ENCODE results near the gene LRRFIP1. TPM values are rescaled to one million over a fixed set of nuclear protein-coding genes. Genes with fewer than 3 reads are reported as not detected.

LRRFIP1 gene
- total RNA-seq, 1 donor from 2014 or later = 33.6 TPM

- DNase-seq (ENCODE audit: low spot score) (no peak), ATAC-seq (peak; percentile 53)
These were observed 190.7 kb downstream of the LRRFIP1 start for GRCh38 chr2:237818066-237818473.

GRCh38 chr2:237819231-237819630 is 191.8 kb downstream of the LRRFIP1 start:
- DNase-seq (ENCODE audit: low spot score) (no peak), ATAC-seq (no peak)

- no peak for DNase-seq (ENCODE audit: low spot score)
- no peak for ATAC-seq
These were observed 193.0 kb downstream of the LRRFIP1 start for GRCh38 chr2:237820421-237820820.

- ATAC-seq = no peak
- DNase-seq (ENCODE audit: low spot score) = no peak
These were observed 196.2 kb downstream of the LRRFIP1 start for GRCh38 chr2:237823544-237823943.

- no peak for ATAC-seq
- no peak for DNase-seq (ENCODE audit: low spot score)
These were observed 196.7 kb downstream of the LRRFIP1 start for GRCh38 chr2:237824085-237824484.

- DNase-seq (ENCODE audit: low spot score) (no peak), ATAC-seq (peak; percentile 34)
These were observed 200.1 kb downstream of the LRRFIP1 start for GRCh38 chr2:237827421-237827987.

Other genes starting within 250 kb of the LRRFIP1 start
- 6.2 TPM for gene COL6A3, start 213.4 kb upstream of the LRRFIP1 start, total RNA-seq
- 55.0 TPM for gene MLPH, start 140.3 kb upstream of the LRRFIP1 start, total RNA-seq
- gene PRLH, start 61.0 kb upstream of the LRRFIP1 start, total RNA-seq = not detected
- 88.5 TPM for gene RAB17, start 36.9 kb upstream of the LRRFIP1 start, total RNA-seq
- 0.13 TPM for gene RBM44, start 171.2 kb downstream of the LRRFIP1 start, total RNA-seq
- 10.0 TPM for gene RAMP1, start 232.0 kb downstream of the LRRFIP1 start, total RNA-seq

All from left lobe of liver (tissue), 2 donors.